ENCODE results near the gene WDR3.
"Not testable (repeated sequence)": the region's sequence is repeated elsewhere in the genome, so short reads cannot be mapped to it uniquely, and the experiment has no call there.

WDR3 gene

DNA sequence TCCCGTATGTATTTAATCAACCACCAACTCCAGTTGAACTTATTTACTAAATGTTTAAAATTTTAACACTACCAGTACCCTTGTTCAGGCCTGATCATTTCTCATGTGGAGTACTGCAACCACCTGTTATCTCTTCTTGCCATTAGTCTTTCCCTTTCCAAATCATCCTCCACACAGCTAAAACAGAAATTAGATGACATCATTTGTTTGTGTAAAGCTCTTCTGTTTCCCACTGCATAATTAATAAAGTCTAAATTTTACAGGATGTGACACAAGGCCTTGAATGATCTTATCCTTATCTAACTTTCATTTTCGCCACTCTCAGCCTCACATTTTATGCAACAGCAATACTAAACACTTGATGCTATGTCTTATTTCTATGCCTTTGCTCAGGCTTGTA is 24.5 kb upstream of the WDR3 start:
- TF ChIP-seq, protein P1, sequence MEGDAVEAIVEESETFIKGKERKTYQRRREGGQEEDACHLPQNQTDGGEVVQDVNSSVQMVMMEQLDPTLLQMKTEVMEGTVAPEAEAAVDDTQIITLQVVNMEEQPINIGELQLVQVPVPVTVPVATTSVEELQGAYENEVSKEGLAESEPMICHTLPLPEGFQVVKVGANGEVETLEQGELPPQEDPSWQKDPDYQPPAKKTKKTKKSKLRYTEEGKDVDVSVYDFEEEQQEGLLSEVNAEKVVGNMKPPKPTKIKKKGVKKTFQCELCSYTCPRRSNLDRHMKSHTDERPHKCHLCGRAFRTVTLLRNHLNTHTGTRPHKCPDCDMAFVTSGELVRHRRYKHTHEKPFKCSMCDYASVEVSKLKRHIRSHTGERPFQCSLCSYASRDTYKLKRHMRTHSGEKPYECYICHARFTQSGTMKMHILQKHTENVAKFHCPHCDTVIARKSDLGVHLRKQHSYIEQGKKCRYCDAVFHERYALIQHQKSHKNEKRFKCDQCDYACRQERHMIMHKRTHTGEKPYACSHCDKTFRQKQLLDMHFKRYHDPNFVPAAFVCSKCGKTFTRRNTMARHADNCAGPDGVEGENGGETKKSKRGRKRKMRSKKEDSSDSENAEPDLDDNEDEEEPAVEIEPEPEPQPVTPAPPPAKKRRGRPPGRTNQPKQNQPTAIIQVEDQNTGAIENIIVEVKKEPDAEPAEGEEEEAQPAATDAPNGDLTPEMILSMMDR (IDR thresholded peaks at IDR 0.05; ENCODE audit: low read depth, low read length) = no peak
- no peak for TF ChIP-seq POLR2A (IDR thresholded peaks at IDR 0.05; ENCODE audit: extremely low read depth, insufficient read length)
- TF ChIP-seq MAX (IDR thresholded peaks at IDR 0.05; ENCODE audit: low read depth, low read length) = no peak
- TF ChIP-seq MYC (IDR thresholded peaks at IDR 0.05; ENCODE audit: low read depth, low read length) = no peak
- DNase-seq (ENCODE audit: low read depth) = no peak
- H3K4me3 ChIP-seq (ENCODE audit: low read depth, low read length) = no peak overlapping the region

DNA sequence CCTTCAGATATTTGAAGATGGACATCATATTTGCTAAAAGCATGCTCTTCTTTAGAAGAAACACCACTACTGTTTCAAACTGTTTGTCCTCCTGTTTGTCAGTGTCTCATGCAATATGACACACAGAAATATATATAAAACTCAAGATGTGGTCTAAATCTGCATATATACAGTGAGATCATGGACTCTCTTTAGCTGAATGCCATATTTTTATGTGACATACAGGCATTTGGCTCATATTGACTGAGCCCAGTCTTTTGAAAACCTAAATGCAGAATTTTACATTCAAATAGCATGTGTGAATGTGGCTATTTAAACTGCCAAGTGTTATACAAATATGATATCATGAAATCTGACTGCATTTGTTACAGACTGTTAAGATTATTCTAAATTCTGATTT is 18.5 kb upstream of the WDR3 start:
- no peak overlapping the region for H3K4me3 ChIP-seq (ENCODE audit: low read depth, low read length)
- no peak for DNase-seq (ENCODE audit: low read depth)

DNA sequence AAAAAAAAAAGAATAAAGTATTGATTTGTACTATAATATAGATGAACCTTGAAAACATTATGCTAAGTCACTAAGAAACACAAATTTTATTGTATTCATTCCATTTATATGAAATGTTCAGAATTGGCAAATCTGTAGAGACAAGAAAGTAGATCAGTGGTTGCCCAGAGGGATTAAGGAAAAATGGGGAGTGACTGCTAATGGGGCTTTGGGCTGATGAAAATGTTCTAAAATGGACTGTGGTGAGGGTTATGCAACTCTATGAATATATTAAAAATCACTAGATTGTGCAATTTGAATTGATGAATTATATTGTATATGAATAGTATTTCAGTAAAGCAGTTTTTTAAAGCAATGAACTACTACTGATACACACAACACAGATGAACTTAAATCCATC is 10.2 kb upstream of the WDR3 start:
- H3K4me3 ChIP-seq (ENCODE audit: low read depth, low read length) = no peak overlapping the region
- TF ChIP-seq, protein P1 (IDR thresholded peaks at IDR 0.05; ENCODE audit: low read depth, low read length) = no peak
- no peak for TF ChIP-seq POLR2A (IDR thresholded peaks at IDR 0.05; ENCODE audit: extremely low read depth, insufficient read length)
- no peak for TF ChIP-seq MYC (IDR thresholded peaks at IDR 0.05; ENCODE audit: low read depth, low read length)
- no peak for TF ChIP-seq MAX (IDR thresholded peaks at IDR 0.05; ENCODE audit: low read depth, low read length)
- DNase-seq (ENCODE audit: low read depth) = no peak

More for the DNA sequence above, 18.5 kb upstream of the WDR3 start:
- TF ChIP-seq MYC (IDR thresholded peaks at IDR 0.05; ENCODE audit: low read depth, low read length) (no peak), POLR2A (IDR thresholded peaks at IDR 0.05; ENCODE audit: extremely low read depth, insufficient read length) (no peak), MAX (IDR thresholded peaks at IDR 0.05; ENCODE audit: low read depth, low read length) (no peak)
- TF ChIP-seq, protein P1 (IDR thresholded peaks at IDR 0.05; ENCODE audit: low read depth, low read length) = no peak

DNA sequence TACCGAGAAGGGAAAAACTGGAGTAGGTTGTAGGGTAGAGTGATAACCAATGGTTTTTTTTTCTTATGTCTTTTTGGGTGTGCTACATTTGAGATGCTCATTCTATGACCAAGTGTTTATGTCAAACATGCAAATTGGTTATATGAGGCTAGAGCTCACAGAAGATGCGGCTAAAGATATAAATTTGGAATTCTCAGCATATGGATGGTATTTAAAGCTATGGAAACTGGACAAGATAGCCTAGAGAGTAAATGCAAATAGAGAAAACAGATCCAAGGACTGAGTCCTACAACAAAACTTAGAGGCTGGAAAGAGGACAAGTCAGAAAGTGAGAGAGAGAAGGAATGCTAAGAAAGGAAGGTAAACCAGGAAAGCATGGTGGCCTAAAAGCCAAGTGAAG is 7.5 kb upstream of the WDR3 start:
- TF ChIP-seq, protein P1 (IDR thresholded peaks at IDR 0.05; ENCODE audit: low read depth, low read length) = no peak
- TF ChIP-seq MYC (IDR thresholded peaks at IDR 0.05; ENCODE audit: low read depth, low read length) (no peak), MAX (IDR thresholded peaks at IDR 0.05; ENCODE audit: low read depth, low read length) (no peak), POLR2A (IDR thresholded peaks at IDR 0.05; ENCODE audit: extremely low read depth, insufficient read length) (no peak)
- H3K4me3 ChIP-seq (ENCODE audit: low read depth, low read length) = no peak overlapping the region
- no peak for DNase-seq (ENCODE audit: low read depth)

GRCh38 chr1:117922717-117923116 is 6.8 kb upstream of the WDR3 start:
- not testable (repeated sequence) for DNase-seq (ENCODE audit: low read depth); H3K4me3 ChIP-seq (ENCODE audit: low read depth, low read length)

GRCh38 chr1:117925981-117926380 is 3.6 kb upstream of the WDR3 start:
- no peak for TF ChIP-seq MAX (IDR thresholded peaks at IDR 0.05; ENCODE audit: low read depth, low read length)
- TF ChIP-seq POLR2A (IDR thresholded peaks at IDR 0.05; ENCODE audit: extremely low read depth, insufficient read length) = no peak
- no peak for TF ChIP-seq MYC (IDR thresholded peaks at IDR 0.05; ENCODE audit: low read depth, low read length)
- TF ChIP-seq, protein P1 (IDR thresholded peaks at IDR 0.05; ENCODE audit: low read depth, low read length) = no peak
- H3K4me3 ChIP-seq (ENCODE audit: low read depth, low read length) = no peak overlapping the region
- DNase-seq (ENCODE audit: low read depth) = no peak
